G401.6 (cell line): ENCODE results near the gene SELENON.
A peak's percentile ranks its signal among the peaks of the same experiment; 100 is the strongest.

Experiments used
- FAIRE-seq: peaks from 2 replicates; lab custom pipeline; 2012; peaks lifted over from hg19 to GRCh38; lab: Jason Lieb, UNC

Gene SELENON

GRCh38 chr1:25810341-25811299 lies 10.6 kb downstream of the SELENON start:
- no peak for FAIRE-seq

- FAIRE-seq, result no peak
Measured at GRCh38 chr1:25811384-25812082, 11.5 kb downstream of the SELENON start.

GRCh38 chr1:25813071-25813733 lies 13.2 kb downstream of the SELENON start:
- no peak for FAIRE-seq

- no peak for FAIRE-seq
Measured at GRCh38 chr1:25813734-25814471, 13.9 kb downstream of the SELENON start.

GRCh38 chr1:25814549-25815087 lies 14.6 kb downstream of the SELENON start:
- no peak for FAIRE-seq

- FAIRE-seq, result no peak
Measured at GRCh38 chr1:25815208-25816111, 15.5 kb downstream of the SELENON start.

GRCh38 chr1:25816112-25816718 lies 16.2 kb downstream of the SELENON start:
- FAIRE-seq, result no peak

- FAIRE-seq, result peak; percentile 82
Measured at GRCh38 chr1:25817840-25818501, 18.0 kb downstream of the SELENON start.

- no peak for FAIRE-seq
Measured at GRCh38 chr1:25818569-25818968, 18.6 kb downstream of the SELENON start.

- peak; percentile 86 for FAIRE-seq
Measured at GRCh38 chr1:25819491-25820246, 19.7 kb downstream of the SELENON start, which contains the start of gene MTFR1L. Gene MTFR1L, plus strand, starts transcription at chr1:25819954. Its CDS starts 3,151 bp downstream, at chr1:25823105.

GRCh38 chr1:25820247-25821111 lies 20.5 kb downstream of the SELENON start:
- FAIRE-seq, result no peak

GRCh38 chr1:25821112-25821476 lies 21.1 kb downstream of the SELENON start:
- no peak for FAIRE-seq

GRCh38 chr1:25821630-25822091 lies 21.7 kb downstream of the SELENON start:
- FAIRE-seq, result no peak

GRCh38 chr1:25825605-25826004 lies 25.6 kb downstream of the SELENON start:
- no peak for FAIRE-seq

- no peak for FAIRE-seq
Measured at GRCh38 chr1:25826571-25826970, 26.6 kb downstream of the SELENON start.

- FAIRE-seq, result no peak
Measured at GRCh38 chr1:25828491-25828890, 28.5 kb downstream of the SELENON start.

GRCh38 chr1:25829046-25829445 lies 29.1 kb downstream of the SELENON start:
- FAIRE-seq, result no peak
